Measurements from ENCODE around the gene RSRP1. TPM values are rescaled to one million over a fixed set of nuclear protein-coding genes. Genes with fewer than 3 reads are reported as not detected.

The RSRP1 gene
- total and polyA plus RNA-seq, 2 experiments from 2014 or later = 153 to 160 TPM

DNA sequence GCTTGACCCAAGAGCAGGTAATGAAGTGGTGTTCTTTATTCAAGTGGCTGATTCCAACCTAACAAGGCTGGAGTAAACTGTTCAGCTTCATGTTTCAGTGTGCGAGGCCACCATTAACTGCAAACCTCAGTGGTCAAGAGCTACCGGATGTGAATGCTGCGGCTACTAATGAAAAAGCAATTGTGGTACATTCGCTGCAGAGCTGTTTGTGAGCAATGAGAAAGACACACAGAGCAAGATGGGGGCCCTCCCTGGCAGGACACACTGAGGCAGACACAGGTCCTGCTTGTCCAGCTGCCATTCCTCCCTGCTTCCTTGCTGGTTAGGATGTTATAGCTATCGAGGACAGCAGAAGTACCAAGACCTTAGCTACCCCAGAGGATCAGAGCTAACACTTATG lies 41.1 kb downstream of the RSRP1 start:
- WGBS (ENCODE audit: low lambda C conversion rate, missing lambda C conversion rate) = 83% methylated on average over 5 of the region's 5 CpGs
- no peak for DNase-seq (ENCODE audit: low spot score)
- H3K4me1 ChIP-seq (ENCODE audit: insufficient read depth) = no peaks in the 10 kb centered on the region
- H2AFZ ChIP-seq = no peak overlapping the region
- no peaks in the 10 kb centered on the region for H3K27me3 ChIP-seq
- no peak overlapping the region for H3K4me3 ChIP-seq
- no peak for TF ChIP-seq EZH2 (IDR thresholded peaks at IDR 0.05; ENCODE audit: borderline replicate concordance)
- TF ChIP-seq, protein P1, sequence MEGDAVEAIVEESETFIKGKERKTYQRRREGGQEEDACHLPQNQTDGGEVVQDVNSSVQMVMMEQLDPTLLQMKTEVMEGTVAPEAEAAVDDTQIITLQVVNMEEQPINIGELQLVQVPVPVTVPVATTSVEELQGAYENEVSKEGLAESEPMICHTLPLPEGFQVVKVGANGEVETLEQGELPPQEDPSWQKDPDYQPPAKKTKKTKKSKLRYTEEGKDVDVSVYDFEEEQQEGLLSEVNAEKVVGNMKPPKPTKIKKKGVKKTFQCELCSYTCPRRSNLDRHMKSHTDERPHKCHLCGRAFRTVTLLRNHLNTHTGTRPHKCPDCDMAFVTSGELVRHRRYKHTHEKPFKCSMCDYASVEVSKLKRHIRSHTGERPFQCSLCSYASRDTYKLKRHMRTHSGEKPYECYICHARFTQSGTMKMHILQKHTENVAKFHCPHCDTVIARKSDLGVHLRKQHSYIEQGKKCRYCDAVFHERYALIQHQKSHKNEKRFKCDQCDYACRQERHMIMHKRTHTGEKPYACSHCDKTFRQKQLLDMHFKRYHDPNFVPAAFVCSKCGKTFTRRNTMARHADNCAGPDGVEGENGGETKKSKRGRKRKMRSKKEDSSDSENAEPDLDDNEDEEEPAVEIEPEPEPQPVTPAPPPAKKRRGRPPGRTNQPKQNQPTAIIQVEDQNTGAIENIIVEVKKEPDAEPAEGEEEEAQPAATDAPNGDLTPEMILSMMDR (IDR thresholded peaks at IDR 0.05; ENCODE audit: poor library complexity) = no peak
- TF ChIP-seq EZH2phosphoT487 (IDR thresholded peaks at IDR 0.05; ENCODE audit: low read depth, severe bottlenecking, unreplicated experiment) = no peak
- no peak overlapping the region for H3K27ac ChIP-seq
- no peaks in the 10 kb centered on the region for H3K9me2 ChIP-seq (replicated peaks; ENCODE audit: insufficient read depth)
- H3K4me2 ChIP-seq = no peak overlapping the region
- no peaks in the 10 kb centered on the region for H3K36me3 ChIP-seq (replicated peaks; ENCODE audit: insufficient read depth, low read depth)
- no peaks in the 10 kb centered on the region for H3K79me2 ChIP-seq
- H3K9me3 ChIP-seq (ENCODE audit: low read depth) = no peaks in the 10 kb centered on the region
- H4K20me1 ChIP-seq (ENCODE audit: insufficient read depth, poor library complexity, severe bottlenecking) = no peaks in the 10 kb centered on the region

DNA sequence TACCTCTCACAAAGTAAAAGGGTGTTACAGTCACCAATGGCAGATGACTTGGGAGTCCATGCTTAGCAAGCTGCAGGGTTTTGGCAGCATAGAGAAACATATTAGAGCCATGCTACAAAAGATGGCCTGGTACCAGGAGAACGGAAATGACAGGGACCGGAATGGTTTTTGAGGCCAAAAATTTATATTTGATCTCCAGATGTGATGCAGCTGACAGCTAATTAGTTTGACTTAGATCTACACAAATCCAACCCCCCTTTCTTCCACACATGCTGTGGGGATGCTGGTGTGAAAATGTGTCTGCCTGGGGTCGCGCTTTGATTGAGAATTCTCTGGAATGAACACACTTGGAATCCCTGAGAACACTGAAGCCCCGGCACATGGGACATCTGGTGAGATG lies 41.5 kb downstream of the RSRP1 start:
- Histone ChIP-seq H3K79me2 (no peaks in the 10 kb centered on the region), H3K4me1 (ENCODE audit: insufficient read depth) (no peaks in the 10 kb centered on the region), H4K20me1 (ENCODE audit: insufficient read depth, poor library complexity, severe bottlenecking) (no peaks in the 10 kb centered on the region), H3K9me2 (replicated peaks; ENCODE audit: insufficient read depth) (no peaks in the 10 kb centered on the region), H3K4me3 (no peak overlapping the region), H2AFZ (no peak overlapping the region), H3K9me3 (ENCODE audit: low read depth) (no peaks in the 10 kb centered on the region), H3K27ac (no peak overlapping the region), H3K4me2 (no peak overlapping the region), H3K36me3 (replicated peaks; ENCODE audit: insufficient read depth, low read depth) (no peaks in the 10 kb centered on the region), H3K27me3 (no peaks in the 10 kb centered on the region)
- DNase-seq (ENCODE audit: low spot score) = no peak
- 89% methylated on average over 5 of the region's 5 CpGs for WGBS (ENCODE audit: low lambda C conversion rate, missing lambda C conversion rate)
- TF ChIP-seq EZH2phosphoT487 (IDR thresholded peaks at IDR 0.05; ENCODE audit: low read depth, severe bottlenecking, unreplicated experiment) (no peak), EZH2 (IDR thresholded peaks at IDR 0.05; ENCODE audit: borderline replicate concordance) (no peak)
- TF ChIP-seq, protein P1 (IDR thresholded peaks at IDR 0.05; ENCODE audit: poor library complexity) = no peak

DNA sequence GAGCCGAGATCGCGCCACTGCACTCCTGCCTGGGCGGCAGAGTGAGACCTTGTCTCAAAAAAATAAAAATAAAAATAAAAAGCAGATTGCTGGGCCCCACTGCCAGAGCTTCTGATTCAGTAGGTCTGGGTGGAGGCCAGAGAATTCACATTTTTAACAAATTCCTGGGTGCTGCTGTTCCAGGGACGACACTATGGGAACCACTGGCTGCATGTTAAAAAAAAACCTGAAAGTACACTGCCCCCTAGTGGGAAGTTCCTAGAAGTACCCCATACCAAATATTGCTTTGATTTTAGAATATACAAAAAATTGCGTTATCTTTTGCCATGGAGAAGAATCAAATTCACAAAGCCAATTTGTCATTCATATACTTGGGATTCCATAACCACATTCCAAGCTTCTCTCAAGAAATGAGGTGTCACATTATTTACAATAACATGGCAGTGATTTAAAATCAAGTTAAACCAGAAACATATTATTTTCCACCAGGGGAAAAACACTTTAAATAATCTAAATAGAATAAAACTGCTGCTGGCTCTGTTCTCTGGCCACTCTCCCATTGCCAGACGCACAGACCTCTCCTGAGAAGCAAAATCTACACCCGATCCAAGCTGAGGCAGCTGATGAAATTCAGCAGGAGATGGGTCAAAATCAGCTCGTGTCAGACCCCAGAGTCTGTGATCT lies 42.3 kb downstream of the RSRP1 start:
- Histone ChIP-seq H3K79me2 (no peaks in the 10 kb centered on the region), H3K4me1 (ENCODE audit: insufficient read depth) (peaks cover 5% of the 10 kb centered on the region), H3K4me3 (no peak overlapping the region), H3K9me2 (replicated peaks; ENCODE audit: insufficient read depth) (no peaks in the 10 kb centered on the region), H2AFZ (no peak overlapping the region), H3K27ac (no peak overlapping the region), H3K4me2 (no peak overlapping the region), H4K20me1 (ENCODE audit: insufficient read depth, poor library complexity, severe bottlenecking) (no peaks in the 10 kb centered on the region), H3K27me3 (no peaks in the 10 kb centered on the region), H3K36me3 (replicated peaks; ENCODE audit: insufficient read depth, low read depth) (no peaks in the 10 kb centered on the region), H3K9me3 (ENCODE audit: low read depth) (no peaks in the 10 kb centered on the region)
- TF ChIP-seq EZH2phosphoT487 (IDR thresholded peaks at IDR 0.05; ENCODE audit: low read depth, severe bottlenecking, unreplicated experiment) = no peak
- TF ChIP-seq, protein P1 (IDR thresholded peaks at IDR 0.05; ENCODE audit: poor library complexity) = peak; percentile 87
- peak; percentile 72 for DNase-seq (ENCODE audit: low spot score)
- WGBS (ENCODE audit: low lambda C conversion rate, missing lambda C conversion rate) = 64% methylated on average over 9 of the region's 9 CpGs

Data from hepatocyte (in vitro differentiated cells).